ENCODE data around the gene FFAR4.

GRCh38 chr10:93612311-93612710, 45.8 kb downstream of the FFAR4 start, which contains the start of gene PDE6C:
- TF ChIP-seq, protein P1, sequence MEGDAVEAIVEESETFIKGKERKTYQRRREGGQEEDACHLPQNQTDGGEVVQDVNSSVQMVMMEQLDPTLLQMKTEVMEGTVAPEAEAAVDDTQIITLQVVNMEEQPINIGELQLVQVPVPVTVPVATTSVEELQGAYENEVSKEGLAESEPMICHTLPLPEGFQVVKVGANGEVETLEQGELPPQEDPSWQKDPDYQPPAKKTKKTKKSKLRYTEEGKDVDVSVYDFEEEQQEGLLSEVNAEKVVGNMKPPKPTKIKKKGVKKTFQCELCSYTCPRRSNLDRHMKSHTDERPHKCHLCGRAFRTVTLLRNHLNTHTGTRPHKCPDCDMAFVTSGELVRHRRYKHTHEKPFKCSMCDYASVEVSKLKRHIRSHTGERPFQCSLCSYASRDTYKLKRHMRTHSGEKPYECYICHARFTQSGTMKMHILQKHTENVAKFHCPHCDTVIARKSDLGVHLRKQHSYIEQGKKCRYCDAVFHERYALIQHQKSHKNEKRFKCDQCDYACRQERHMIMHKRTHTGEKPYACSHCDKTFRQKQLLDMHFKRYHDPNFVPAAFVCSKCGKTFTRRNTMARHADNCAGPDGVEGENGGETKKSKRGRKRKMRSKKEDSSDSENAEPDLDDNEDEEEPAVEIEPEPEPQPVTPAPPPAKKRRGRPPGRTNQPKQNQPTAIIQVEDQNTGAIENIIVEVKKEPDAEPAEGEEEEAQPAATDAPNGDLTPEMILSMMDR (conservative IDR thresholded peaks at IDR 0.05; ENCODE audit: low read depth in 2 of 2), result no peak
- no peak for TF ChIP-seq STAT1 (IDR thresholded peaks at IDR 0.05; ENCODE audit: unreplicated experiment)
- TF ChIP-seq CREB1 (CRISPR knock-in tag; IDR thresholded peaks at IDR 0.05; ENCODE audit: low read depth), result no peak
- TF ChIP-seq POLR2AphosphoS5 (IDR thresholded peaks at IDR 0.05; ENCODE audit: low read depth), result no peak
- TF ChIP-seq JUNB (IDR thresholded peaks at IDR 0.05; ENCODE audit: unreplicated experiment), result no peak
- TF ChIP-seq, protein P2, sequence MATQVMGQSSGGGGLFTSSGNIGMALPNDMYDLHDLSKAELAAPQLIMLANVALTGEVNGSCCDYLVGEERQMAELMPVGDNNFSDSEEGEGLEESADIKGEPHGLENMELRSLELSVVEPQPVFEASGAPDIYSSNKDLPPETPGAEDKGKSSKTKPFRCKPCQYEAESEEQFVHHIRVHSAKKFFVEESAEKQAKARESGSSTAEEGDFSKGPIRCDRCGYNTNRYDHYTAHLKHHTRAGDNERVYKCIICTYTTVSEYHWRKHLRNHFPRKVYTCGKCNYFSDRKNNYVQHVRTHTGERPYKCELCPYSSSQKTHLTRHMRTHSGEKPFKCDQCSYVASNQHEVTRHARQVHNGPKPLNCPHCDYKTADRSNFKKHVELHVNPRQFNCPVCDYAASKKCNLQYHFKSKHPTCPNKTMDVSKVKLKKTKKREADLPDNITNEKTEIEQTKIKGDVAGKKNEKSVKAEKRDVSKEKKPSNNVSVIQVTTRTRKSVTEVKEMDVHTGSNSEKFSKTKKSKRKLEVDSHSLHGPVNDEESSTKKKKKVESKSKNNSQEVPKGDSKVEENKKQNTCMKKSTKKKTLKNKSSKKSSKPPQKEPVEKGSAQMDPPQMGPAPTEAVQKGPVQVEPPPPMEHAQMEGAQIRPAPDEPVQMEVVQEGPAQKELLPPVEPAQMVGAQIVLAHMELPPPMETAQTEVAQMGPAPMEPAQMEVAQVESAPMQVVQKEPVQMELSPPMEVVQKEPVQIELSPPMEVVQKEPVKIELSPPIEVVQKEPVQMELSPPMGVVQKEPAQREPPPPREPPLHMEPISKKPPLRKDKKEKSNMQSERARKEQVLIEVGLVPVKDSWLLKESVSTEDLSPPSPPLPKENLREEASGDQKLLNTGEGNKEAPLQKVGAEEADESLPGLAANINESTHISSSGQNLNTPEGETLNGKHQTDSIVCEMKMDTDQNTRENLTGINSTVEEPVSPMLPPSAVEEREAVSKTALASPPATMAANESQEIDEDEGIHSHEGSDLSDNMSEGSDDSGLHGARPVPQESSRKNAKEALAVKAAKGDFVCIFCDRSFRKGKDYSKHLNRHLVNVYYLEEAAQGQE (IDR thresholded peaks at IDR 0.05; ENCODE audit: unreplicated experiment), result no peak
- TF ChIP-seq, protein P3, sequence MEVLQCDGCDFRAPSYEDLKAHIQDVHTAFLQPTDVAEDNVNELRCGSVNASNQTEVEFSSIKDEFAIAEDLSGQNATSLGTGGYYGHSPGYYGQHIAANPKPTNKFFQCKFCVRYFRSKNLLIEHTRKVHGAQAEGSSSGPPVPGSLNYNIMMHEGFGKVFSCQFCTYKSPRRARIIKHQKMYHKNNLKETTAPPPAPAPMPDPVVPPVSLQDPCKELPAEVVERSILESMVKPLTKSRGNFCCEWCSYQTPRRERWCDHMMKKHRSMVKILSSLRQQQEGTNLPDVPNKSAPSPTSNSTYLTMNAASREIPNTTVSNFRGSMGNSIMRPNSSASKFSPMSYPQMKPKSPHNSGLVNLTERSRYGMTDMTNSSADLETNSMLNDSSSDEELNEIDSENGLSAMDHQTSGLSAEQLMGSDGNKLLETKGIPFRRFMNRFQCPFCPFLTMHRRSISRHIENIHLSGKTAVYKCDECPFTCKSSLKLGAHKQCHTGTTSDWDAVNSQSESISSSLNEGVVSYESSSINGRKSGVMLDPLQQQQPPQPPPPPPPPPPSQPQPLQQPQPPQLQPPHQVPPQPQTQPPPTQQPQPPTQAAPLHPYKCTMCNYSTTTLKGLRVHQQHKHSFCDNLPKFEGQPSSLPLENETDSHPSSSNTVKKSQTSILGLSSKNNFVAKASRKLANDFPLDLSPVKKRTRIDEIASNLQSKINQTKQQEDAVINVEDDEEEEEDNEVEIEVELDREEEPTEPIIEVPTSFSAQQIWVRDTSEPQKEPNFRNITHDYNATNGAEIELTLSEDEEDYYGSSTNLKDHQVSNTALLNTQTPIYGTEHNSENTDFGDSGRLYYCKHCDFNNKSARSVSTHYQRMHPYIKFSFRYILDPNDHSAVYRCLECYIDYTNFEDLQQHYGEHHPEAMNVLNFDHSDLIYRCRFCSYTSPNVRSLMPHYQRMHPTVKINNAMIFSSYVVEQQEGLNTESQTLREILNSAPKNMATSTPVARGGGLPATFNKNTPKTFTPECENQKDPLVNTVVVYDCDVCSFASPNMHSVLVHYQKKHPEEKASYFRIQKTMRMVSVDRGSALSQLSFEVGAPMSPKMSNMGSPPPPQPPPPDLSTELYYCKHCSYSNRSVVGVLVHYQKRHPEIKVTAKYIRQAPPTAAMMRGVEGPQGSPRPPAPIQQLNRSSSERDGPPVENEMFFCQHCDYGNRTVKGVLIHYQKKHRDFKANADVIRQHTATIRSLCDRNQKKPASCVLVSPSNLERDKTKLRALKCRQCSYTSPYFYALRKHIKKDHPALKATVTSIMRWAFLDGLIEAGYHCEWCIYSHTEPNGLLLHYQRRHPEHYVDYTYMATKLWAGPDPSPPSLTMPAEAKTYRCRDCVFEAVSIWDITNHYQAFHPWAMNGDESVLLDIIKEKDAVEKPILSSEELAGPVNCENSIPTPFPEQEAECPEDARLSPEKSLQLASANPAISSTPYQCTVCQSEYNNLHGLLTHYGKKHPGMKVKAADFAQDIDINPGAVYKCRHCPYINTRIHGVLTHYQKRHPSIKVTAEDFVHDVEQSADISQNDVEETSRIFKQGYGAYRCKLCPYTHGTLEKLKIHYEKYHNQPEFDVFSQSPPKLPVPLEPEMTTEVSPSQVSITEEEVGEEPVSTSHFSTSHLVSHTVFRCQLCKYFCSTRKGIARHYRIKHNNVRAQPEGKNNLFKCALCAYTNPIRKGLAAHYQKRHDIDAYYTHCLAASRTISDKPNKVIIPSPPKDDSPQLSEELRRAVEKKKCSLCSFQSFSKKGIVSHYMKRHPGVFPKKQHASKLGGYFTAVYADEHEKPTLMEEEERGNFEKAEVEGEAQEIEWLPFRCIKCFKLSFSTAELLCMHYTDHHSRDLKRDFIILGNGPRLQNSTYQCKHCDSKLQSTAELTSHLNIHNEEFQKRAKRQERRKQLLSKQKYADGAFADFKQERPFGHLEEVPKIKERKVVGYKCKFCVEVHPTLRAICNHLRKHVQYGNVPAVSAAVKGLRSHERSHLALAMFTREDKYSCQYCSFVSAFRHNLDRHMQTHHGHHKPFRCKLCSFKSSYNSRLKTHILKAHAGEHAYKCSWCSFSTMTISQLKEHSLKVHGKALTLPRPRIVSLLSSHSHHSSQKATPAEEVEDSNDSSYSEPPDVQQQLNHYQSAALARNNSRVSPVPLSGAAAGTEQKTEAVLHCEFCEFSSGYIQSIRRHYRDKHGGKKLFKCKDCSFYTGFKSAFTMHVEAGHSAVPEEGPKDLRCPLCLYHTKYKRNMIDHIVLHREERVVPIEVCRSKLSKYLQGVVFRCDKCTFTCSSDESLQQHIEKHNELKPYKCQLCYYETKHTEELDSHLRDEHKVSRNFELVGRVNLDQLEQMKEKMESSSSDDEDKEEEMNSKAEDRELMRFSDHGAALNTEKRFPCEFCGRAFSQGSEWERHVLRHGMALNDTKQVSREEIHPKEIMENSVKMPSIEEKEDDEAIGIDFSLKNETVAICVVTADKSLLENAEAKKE (CRISPR knock-in tag; IDR thresholded peaks at IDR 0.05), result no peak
- no peak for TF ChIP-seq EZH2 (IDR thresholded peaks at IDR 0.05; ENCODE audit: low read depth, unreplicated experiment)
- TF ChIP-seq EZH2phosphoT487 (IDR thresholded peaks at IDR 0.05; ENCODE audit: unreplicated experiment), result no peak
- TF ChIP-seq ZNF331 (CRISPR knock-in tag; IDR thresholded peaks at IDR 0.05; ENCODE audit: low read depth), result no peak
- TF ChIP-seq ZNF114 (CRISPR knock-in tag; IDR thresholded peaks at IDR 0.05), result no peak
